ENCODE data around the gene MAVS.

The MAVS gene

DNA sequence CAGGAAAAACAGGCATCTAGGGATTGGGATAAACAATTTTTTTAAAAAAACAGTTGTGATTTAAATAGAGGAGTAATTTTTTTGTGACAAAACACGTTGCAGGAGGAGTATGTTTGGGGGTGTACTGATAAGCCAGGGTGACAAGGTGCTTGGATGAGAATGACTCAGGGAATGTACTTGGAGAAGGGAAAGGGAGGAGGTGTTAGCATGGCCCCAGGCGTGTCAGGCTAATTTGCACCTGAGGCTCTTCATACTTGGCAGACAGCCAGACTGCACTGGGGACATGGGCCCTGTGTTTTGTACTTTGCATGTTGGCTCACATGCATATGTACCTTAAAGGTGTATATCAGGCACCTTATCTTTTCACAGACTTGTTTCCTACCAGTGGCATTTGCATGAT is 65.3 kb downstream of the MAVS start:
- DNase-seq (ENCODE audit: low spot score): no peak

DNA sequence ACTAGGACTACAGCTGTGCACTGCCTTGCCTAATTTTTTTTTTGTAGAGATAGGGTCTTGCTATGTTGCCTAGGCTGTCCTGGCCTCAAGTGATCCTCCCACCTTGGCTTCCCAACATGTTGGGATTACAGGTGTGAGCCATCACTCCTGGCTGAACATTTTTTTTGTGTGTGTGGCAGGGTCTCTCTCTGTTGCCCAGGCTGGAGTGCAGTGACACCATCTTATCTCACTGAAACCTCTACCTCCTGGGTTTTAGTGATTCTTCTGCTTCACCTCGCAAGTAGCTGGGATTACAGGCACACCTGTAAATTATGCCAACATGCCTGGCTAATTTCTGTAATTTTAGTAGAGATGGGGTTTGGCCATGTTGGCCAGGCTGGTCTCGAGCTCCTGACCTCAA is 67.8 kb downstream of the MAVS start:
- DNase-seq (ENCODE audit: low spot score): no peak

DNA sequence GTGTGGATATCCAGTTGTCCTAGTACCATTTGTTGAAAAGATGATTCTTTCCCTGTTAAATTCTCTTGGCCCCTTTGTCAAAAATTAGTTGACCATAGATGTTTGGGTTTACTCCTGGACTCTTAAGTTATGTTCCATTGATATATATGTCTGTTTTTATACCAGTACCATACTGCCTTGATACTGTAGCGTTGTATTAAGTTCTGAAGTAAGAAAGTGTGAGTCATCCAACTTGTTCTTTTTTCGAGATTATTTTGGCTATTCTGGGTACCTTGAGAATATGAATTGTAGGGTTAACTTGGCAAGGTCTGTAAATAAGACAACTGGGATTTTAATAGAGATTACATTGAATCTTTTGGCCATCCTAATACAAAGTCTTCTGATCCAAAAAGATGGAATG is 69.1 kb downstream of the MAVS start:
- DNase-seq (ENCODE audit: low spot score): no peak

DNA sequence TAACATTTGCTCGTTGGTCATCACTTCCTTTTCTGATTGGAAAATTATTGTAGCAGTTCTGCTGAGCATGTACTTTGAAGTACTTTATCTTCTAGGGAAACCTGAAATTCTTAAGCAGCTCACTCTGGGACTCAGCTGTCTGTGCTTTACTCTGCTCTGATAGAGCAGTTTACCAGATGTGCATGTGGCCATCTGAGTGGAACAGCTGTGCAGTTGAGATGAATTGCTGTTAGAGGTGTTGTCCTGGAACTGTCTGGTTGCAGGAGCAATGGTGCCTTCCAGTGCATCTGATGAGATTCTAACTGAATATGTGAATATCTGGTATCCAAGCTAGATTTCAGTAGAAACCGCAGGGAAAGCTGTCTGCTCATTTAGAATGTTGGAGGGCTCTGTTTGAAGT is 69.7 kb downstream of the MAVS start:
- no peak for DNase-seq (ENCODE audit: low spot score)

DNA sequence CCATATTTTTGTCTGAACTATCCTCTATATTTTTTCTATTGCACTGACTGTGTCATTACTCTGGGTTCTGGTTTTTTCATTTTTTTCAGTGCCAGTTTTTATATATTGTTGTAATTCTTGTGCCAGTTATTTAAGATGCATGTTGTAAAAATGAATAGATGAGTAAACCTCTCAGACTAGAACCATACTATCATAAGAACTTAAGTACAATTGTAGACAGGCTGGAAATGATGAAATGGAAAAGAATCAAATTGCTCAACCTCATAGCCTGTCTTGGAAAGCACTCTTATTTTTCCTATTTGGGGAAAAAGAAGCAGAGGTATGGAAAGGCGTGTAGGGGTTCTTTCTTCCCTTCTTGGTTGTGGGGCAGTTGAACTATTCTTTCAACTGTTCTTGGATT is 72.7 kb downstream of the MAVS start:
- no peak for DNase-seq (ENCODE audit: low spot score)

DNA sequence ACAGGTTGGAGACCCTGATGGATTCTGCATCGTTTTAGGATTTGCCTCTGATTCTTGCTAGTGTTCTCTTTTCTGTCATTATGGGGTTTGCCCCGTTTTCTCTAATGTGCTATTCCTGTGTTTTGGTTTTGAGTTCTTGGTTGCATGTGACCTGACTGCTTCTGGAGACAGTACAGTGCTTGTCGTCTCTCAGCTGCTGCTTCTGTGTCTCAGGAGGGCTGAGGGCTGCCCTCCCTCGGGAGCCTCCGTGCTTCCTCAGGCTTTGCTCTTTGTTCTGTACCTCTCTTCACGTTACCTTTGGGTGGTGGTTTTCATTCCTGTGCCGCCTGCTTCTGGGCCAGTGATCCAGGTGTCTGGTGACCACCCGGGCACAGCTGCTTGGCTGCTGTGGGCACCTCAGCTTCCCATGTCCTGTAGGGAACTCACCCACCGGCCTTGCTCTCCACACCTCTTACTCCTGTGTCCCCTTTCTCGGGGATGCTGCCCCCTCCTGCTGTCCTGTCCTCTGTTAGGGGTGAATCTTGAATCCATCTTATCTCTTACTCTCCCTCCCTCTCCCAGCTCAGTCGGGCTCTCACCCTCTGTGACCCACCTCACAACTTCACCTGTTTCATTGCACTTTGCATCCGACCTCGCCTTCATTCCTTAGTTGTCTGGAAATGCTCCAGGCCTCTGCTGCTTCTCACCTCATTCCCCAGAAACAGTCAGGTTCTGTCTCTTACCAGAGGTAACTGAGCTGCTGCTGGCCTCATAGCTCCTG is 75.8 kb downstream of the MAVS start:
- DNase-seq (ENCODE audit: low spot score): no peak

DNA sequence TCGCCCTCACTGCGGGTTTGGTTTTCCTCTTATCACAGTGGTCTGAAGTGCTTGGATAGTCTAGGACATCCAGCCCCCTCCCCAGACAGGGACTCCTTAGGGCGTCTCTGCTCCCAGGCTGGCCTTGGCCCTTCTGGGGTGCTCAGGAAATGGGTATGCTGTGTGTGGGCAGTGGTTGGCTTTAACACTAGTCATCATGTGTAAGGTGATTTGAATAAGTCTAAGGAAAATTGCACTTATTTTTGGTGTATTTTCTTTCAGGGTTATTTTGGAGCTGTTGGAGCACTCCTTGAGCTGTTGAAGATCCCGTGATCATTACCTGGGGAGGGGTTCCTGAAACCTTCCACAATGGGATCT is 76.3 kb downstream of the MAVS start:
- DNase-seq (ENCODE audit: low spot score): no peak

DNA sequence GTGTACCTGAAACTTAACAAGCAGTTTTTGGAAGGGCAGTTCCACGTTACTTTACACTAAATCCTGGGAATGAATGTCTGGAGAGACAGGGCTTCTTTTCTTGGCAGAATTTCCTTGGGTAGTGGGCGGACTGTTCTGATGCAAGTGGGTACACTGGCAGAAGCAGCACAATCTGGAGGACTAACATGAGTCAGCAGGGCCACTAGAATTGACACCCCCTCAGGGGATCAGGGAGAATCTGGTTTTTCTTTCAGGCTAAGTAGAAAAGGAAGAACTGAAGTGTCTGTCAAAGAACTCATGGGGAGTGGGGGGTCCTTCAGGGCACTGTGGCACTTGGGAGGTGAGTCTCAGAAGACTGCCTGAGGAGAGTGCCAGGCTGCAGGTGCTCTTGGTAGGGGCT is 77.2 kb downstream of the MAVS start:
- peak; percentile 75 for DNase-seq (ENCODE audit: low spot score)

DNA sequence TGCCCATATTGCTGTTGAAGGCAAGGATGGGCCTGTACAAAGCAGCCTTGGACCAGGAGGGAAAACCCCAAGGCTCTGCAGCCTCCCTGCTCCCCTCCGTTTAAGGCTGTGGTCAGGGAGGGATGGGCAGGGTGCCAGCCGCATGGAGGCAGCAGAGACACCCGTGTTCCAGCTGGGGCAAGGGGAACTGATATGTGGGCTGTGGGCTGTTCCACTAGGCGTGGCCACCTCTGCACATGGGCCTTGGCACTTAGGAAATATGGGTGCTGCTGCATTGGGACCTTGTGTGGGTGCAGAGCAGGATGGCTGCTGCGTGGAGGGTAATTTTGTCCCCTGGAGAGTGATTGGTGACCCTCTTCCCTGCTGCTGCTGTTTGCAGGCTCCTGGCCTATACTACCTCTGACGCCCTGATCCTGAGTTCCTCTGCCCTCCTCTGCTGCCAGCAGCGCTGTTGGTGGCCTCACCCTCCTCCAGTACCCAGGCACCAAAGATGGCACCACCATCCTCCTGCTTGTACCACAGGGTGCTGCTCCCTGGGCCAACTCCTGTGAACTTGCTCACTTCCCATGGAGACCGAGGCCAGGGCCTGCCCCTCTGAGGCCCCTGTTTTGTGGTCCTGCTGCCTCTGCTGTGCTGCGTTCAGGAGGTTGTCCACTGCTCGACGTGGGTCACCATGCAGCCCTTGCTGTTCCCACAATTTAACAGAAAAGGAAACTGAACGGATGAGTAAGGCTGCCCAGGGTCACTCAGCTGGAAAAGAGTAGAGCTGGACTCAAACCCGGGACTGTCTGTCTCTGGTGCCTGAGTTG is 77.9 kb downstream of the MAVS start:
- no peak for DNase-seq (ENCODE audit: low spot score)

DNA sequence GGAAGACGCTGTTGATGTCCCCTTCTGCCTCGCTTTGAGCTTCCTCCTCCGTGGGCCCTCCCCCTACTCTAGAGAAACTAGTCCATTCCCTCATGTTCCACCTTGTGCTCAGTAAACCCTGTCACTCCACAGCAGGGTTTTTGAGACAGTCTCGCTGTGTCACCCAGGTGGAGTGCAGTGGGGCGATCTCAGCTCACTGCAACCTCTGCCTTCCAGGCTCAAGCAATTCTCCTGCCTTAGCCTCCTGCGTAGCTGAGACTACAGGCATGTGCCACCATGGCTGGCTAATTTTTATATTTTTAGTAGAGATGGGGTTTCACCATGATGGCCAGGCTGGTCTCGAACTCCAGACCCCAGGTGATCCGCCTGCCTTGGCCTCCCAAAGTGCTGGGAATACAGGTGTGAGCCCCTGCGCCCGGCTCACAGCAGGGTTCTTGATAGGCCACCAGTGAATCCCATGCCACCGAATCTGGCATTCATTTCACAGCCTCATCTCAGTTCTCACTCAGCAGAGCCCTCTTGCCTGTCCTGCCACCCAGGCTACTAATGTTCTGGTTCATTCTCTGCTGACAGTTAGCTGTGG is 78.6 kb downstream of the MAVS start:
- no peak for DNase-seq (ENCODE audit: low spot score)
